Measurements from ENCODE around the gene KCNS3. TPM values are rescaled to one million over a fixed set of nuclear protein-coding genes. Genes with fewer than 3 reads are reported as not detected.

KCNS3 gene
- total RNA-seq, 5 donors from 2014 or later (not counting 1 experiment from before 2014, with no cell fraction given), result 0.22 TPM; not detected in 4

GRCh38 chr2:17873021-17873420 lies 5.4 kb upstream of the KCNS3 start:
- Mint-ChIP-seq H3K9me3 (no peaks in the 10 kb centered on the region), H3K27ac (no peak overlapping the region), H3K27me3 (peaks cover 44% of the 10 kb centered on the region in 2 donors), H3K4me3 (no peak overlapping the region), H3K36me3 (no peaks in the 10 kb centered on the region), H3K4me1 (peaks cover 5 to 8% (median 8%) of the 10 kb centered on the region in 3 donors)
- POLR2A ChIA-PET, result no interaction called here
- CTCF ChIA-PET, result no interaction called here
- H3K36me3 ChIP-seq (ENCODE audit: control insufficient read depth in 2 of 2, extremely low read depth in 1 of 2, insufficient read depth in 1 of 2, low read length in 1 of 2), result no peaks in the 10 kb centered on the region
- no peaks in the 10 kb centered on the region for H3K9me3 ChIP-seq
- WGBS (ENCODE audit: insufficient coverage), result 65% methylated on average over 2 of the region's 2 CpGs
- no peak for ATAC-seq (replicated peaks in 1 of 4)
- H3K27me3 ChIP-seq (replicated peaks in 1 of 2; ENCODE audit: control insufficient read depth in 2 of 2, extremely low read depth in 1 of 2, insufficient read depth in 2 of 2, low read length in 1 of 2), result peaks cover 9 to 24% of the 10 kb centered on the region in 2 experiments
- no peak for DNase-seq
- H3K4me1 ChIP-seq (ENCODE audit: control insufficient read depth in 1 of 2, extremely low read depth in 1 of 2, insufficient read depth in 2 of 2, low read length in 2 of 2), result peaks cover 0 to 7% of the 10 kb centered on the region in 2 experiments
- H3K4me3 ChIP-seq (ENCODE audit: control insufficient read depth in 1 of 2, extremely low read depth in 1 of 2, low read length in 1 of 2), result no peak overlapping the region
- H3K27ac ChIP-seq (ENCODE audit: low read length), result no peak overlapping the region

- H3K36me3 Mint-ChIP-seq, result no peaks in the 10 kb centered on the region
- H3K27ac Mint-ChIP-seq, result no peak overlapping the region
- POLR2A ChIA-PET, result no interaction called here
- no peaks in the 10 kb centered on the region for H3K9me3 Mint-ChIP-seq
- peak overlapping the region in 1 of 3 donors; percentile 72 for H3K4me3 Mint-ChIP-seq
- H3K27me3 ChIP-seq (replicated peaks in 1 of 2; ENCODE audit: control insufficient read depth in 2 of 2, extremely low read depth in 1 of 2, insufficient read depth in 2 of 2, low read length in 1 of 2), result peaks cover 13 to 38% of the 10 kb centered on the region in 2 experiments
- peaks cover 0 to 17% of the 10 kb centered on the region in 2 experiments for H3K4me1 ChIP-seq (ENCODE audit: control insufficient read depth in 1 of 2, extremely low read depth in 1 of 2, insufficient read depth in 2 of 2, low read length in 2 of 2)
- 82% methylated on average over 3 of the region's 4 CpGs for WGBS (ENCODE audit: insufficient coverage)
- H3K4me3 ChIP-seq (ENCODE audit: control insufficient read depth in 1 of 2, extremely low read depth in 1 of 2, low read length in 1 of 2), result no peak overlapping the region
- no peaks in the 10 kb centered on the region for H3K36me3 ChIP-seq (ENCODE audit: control insufficient read depth in 2 of 2, extremely low read depth in 1 of 2, insufficient read depth in 1 of 2, low read length in 1 of 2)
- CTCF ChIA-PET, result no interaction called here
- DNase-seq (no peak), ATAC-seq (replicated peaks in 1 of 4) (no peak)
- H3K9me3 ChIP-seq, result no peaks in the 10 kb centered on the region
- peaks cover 52 to 56% of the 10 kb centered on the region in 2 donors for H3K27me3 Mint-ChIP-seq
- H3K27ac ChIP-seq (ENCODE audit: low read length), result no peak overlapping the region
- H3K4me1 Mint-ChIP-seq, result peaks cover 19 to 20% (median 19%) of the 10 kb centered on the region in 3 donors
These were observed 1.9 kb upstream of the KCNS3 start for GRCh38 chr2:17876590-17876989.

- Mint-ChIP-seq H3K27ac (no peak overlapping the region), H3K36me3 (no peaks in the 10 kb centered on the region), H3K27me3 (peaks cover 62 to 67% of the 10 kb centered on the region in 2 donors), H3K4me1 (peaks cover 19 to 20% (median 19%) of the 10 kb centered on the region in 3 donors), H3K9me3 (no peaks in the 10 kb centered on the region), H3K4me3 (peak overlapping the region; percentile 54 to 72 (median 69))
- DNase-seq, result no peak
- ChIA-PET CTCF (no interaction called here), POLR2A (no interaction called here)
- Histone ChIP-seq H3K4me3 (ENCODE audit: control insufficient read depth in 1 of 2, extremely low read depth in 1 of 2, low read length in 1 of 2) (peak overlapping the region; percentile 7 to 39), H3K36me3 (ENCODE audit: control insufficient read depth in 2 of 2, extremely low read depth in 1 of 2, insufficient read depth in 1 of 2, low read length in 1 of 2) (no peaks in the 10 kb centered on the region), H3K27me3 (replicated peaks in 1 of 2; ENCODE audit: control insufficient read depth in 2 of 2, extremely low read depth in 1 of 2, insufficient read depth in 2 of 2, low read length in 1 of 2) (peaks cover 14 to 38% of the 10 kb centered on the region in 2 experiments), H3K4me1 (ENCODE audit: control insufficient read depth in 1 of 2, extremely low read depth in 1 of 2, insufficient read depth in 2 of 2, low read length in 2 of 2) (peaks cover 0 to 17% of the 10 kb centered on the region in 2 experiments), H3K9me3 (no peaks in the 10 kb centered on the region), H3K27ac (ENCODE audit: low read length) (no peak overlapping the region)
- WGBS (ENCODE audit: insufficient coverage), result 4% methylated on average over 23 of the region's 28 CpGs
- peak in 1 of 4 experiments; percentile 12 for ATAC-seq (replicated peaks in 1 of 4)
These were observed 621 bp upstream of the KCNS3 start for GRCh38 chr2:17877811-17878280.

- H3K4me3 Mint-ChIP-seq, result peak overlapping the region; percentile 54 to 68 (median 55)
- H3K27me3 Mint-ChIP-seq, result peaks cover 55 to 62% of the 10 kb centered on the region in 2 donors
- H3K36me3 ChIP-seq (ENCODE audit: control insufficient read depth in 2 of 2, extremely low read depth in 1 of 2, insufficient read depth in 1 of 2, low read length in 1 of 2), result no peaks in the 10 kb centered on the region
- H3K36me3 Mint-ChIP-seq, result no peaks in the 10 kb centered on the region
- ChIA-PET POLR2A (no interaction called here), CTCF (no interaction called here)
- no peak for DNase-seq
- ATAC-seq (replicated peaks in 1 of 4), result no peak
- 2% methylated on average over 43 of the region's 49 CpGs for WGBS (ENCODE audit: insufficient coverage)
- peak overlapping the region in 1 of 2 donors; percentile 78 for H3K4me3 ChIP-seq (ENCODE audit: control insufficient read depth in 1 of 2, extremely low read depth in 1 of 2, low read length in 1 of 2)
- H3K4me1 Mint-ChIP-seq, result peaks cover 19 to 20% (median 19%) of the 10 kb centered on the region in 3 donors
- H3K27ac Mint-ChIP-seq, result no peak overlapping the region
- H3K27ac ChIP-seq (ENCODE audit: low read length), result no peak overlapping the region
- H3K4me1 ChIP-seq (ENCODE audit: control insufficient read depth in 1 of 2, extremely low read depth in 1 of 2, insufficient read depth in 2 of 2, low read length in 2 of 2), result peaks cover 0 to 17% of the 10 kb centered on the region in 2 experiments
- no peaks in the 10 kb centered on the region for H3K9me3 ChIP-seq
- peaks cover 0 to 4% (median 2%) of the 10 kb centered on the region in 3 donors for H3K9me3 Mint-ChIP-seq
- peaks cover 16 to 36% of the 10 kb centered on the region in 2 experiments for H3K27me3 ChIP-seq (replicated peaks in 1 of 2; ENCODE audit: control insufficient read depth in 2 of 2, extremely low read depth in 1 of 2, insufficient read depth in 2 of 2, low read length in 1 of 2)
These were observed 858 bp downstream of the KCNS3 start for GRCh38 chr2:17879137-17879912.

- Mint-ChIP-seq H3K27ac (no peak overlapping the region), H3K4me1 (peaks cover 19 to 20% (median 19%) of the 10 kb centered on the region in 3 donors), H3K4me3 (peak overlapping the region; percentile 28 to 68 (median 54)), H3K27me3 (peaks cover 55 to 62% of the 10 kb centered on the region in 2 donors), H3K36me3 (no peaks in the 10 kb centered on the region), H3K9me3 (peaks cover 0 to 4% (median 2%) of the 10 kb centered on the region in 3 donors)
- H3K4me1 ChIP-seq (ENCODE audit: control insufficient read depth in 1 of 2, extremely low read depth in 1 of 2, insufficient read depth in 2 of 2, low read length in 2 of 2), result peaks cover 0 to 17% of the 10 kb centered on the region in 2 experiments
- ChIA-PET POLR2A (no interaction called here), CTCF (no interaction called here)
- H3K27me3 ChIP-seq (replicated peaks in 1 of 2; ENCODE audit: control insufficient read depth in 2 of 2, extremely low read depth in 1 of 2, insufficient read depth in 2 of 2, low read length in 1 of 2), result peaks cover 16 to 36% of the 10 kb centered on the region in 2 experiments
- DNase-seq (no peak), ATAC-seq (replicated peaks in 1 of 4) (no peak)
- no peaks in the 10 kb centered on the region for H3K36me3 ChIP-seq (ENCODE audit: control insufficient read depth in 2 of 2, extremely low read depth in 1 of 2, insufficient read depth in 1 of 2, low read length in 1 of 2)
- H3K4me3 ChIP-seq (ENCODE audit: control insufficient read depth in 1 of 2, extremely low read depth in 1 of 2, low read length in 1 of 2), result no peak overlapping the region
- no peaks in the 10 kb centered on the region for H3K9me3 ChIP-seq
- WGBS (ENCODE audit: insufficient coverage), result 65% methylated on average over 4 of the region's 9 CpGs
- H3K27ac ChIP-seq (ENCODE audit: low read length), result no peak overlapping the region
These were observed 1.4 kb downstream of the KCNS3 start for GRCh38 chr2:17879913-17880274.

- Mint-ChIP-seq H3K27ac (no peak overlapping the region), H3K9me3 (peaks cover 9 to 36% (median 19%) of the 10 kb centered on the region in 3 donors), H3K4me3 (no peak overlapping the region), H3K4me1 (no peaks in the 10 kb centered on the region), H3K27me3 (peaks cover 28 to 32% of the 10 kb centered on the region in 2 donors), H3K36me3 (no peaks in the 10 kb centered on the region)
- ATAC-seq (replicated peaks in 1 of 4) (no peak), DNase-seq (no peak)
- H3K9me3 ChIP-seq, result no peaks in the 10 kb centered on the region
- peaks cover 0 to 5% of the 10 kb centered on the region in 2 experiments for H3K27me3 ChIP-seq (replicated peaks in 1 of 2; ENCODE audit: control insufficient read depth in 2 of 2, extremely low read depth in 1 of 2, insufficient read depth in 2 of 2, low read length in 1 of 2)
- POLR2A ChIA-PET, result no interaction called here
- H3K36me3 ChIP-seq (ENCODE audit: control insufficient read depth in 2 of 2, extremely low read depth in 1 of 2, insufficient read depth in 1 of 2, low read length in 1 of 2), result no peaks in the 10 kb centered on the region
- H3K4me3 ChIP-seq (ENCODE audit: control insufficient read depth in 1 of 2, extremely low read depth in 1 of 2, low read length in 1 of 2), result no peak overlapping the region
- H3K4me1 ChIP-seq (ENCODE audit: control insufficient read depth in 1 of 2, extremely low read depth in 1 of 2, insufficient read depth in 2 of 2, low read length in 2 of 2), result no peaks in the 10 kb centered on the region
- CTCF ChIA-PET, result no interaction called here
- 59% methylated on average over 8 of the region's 10 CpGs for WGBS (ENCODE audit: insufficient coverage)
- H3K27ac ChIP-seq (ENCODE audit: low read length), result no peak overlapping the region
These were observed 14.5 kb downstream of the KCNS3 start for GRCh38 chr2:17892770-17893534.

Measured in T-cell (primary cell).